ENCODE measurements around the gene FER1L5. TPM values are rescaled to one million over a fixed set of nuclear protein-coding genes. Genes with fewer than 3 reads are reported as not detected.

FER1L5 gene
- total RNA-seq (0.98 TPM), polyA plus RNA-seq (ENCODE audit: insufficient read depth in 1 of 8, insufficient read length in 8 of 8, low replicate concordance in 1 of 8) (1 to 10 TPM in 5 of 8 donors, under 1 TPM in 3; 0.17 to 3.9 (median 1.1) TPM)
- long read RNA-seq, donor 1 = 0 reads
- long read RNA-seq, donor 2 = 0 reads
- long read RNA-seq, donor 3 = 0 reads
- long read RNA-seq, donor 4 = 0 reads
- long read RNA-seq, donor 5 = 0 reads
- long read RNA-seq, donor 6, partial matches to known transcripts = 0 of 8 reads
- long read RNA-seq, donor 6, other reads (novel, unspliced or antisense) = 8 of 8 reads
- long read RNA-seq, donor 7 = 0 reads
- long read RNA-seq, donor 8 = 0 reads
- long read RNA-seq, donor 9 = 0 reads
- long read RNA-seq, donor 10 = 0 reads
- long read RNA-seq, donor 11 = 0 reads

DNA sequence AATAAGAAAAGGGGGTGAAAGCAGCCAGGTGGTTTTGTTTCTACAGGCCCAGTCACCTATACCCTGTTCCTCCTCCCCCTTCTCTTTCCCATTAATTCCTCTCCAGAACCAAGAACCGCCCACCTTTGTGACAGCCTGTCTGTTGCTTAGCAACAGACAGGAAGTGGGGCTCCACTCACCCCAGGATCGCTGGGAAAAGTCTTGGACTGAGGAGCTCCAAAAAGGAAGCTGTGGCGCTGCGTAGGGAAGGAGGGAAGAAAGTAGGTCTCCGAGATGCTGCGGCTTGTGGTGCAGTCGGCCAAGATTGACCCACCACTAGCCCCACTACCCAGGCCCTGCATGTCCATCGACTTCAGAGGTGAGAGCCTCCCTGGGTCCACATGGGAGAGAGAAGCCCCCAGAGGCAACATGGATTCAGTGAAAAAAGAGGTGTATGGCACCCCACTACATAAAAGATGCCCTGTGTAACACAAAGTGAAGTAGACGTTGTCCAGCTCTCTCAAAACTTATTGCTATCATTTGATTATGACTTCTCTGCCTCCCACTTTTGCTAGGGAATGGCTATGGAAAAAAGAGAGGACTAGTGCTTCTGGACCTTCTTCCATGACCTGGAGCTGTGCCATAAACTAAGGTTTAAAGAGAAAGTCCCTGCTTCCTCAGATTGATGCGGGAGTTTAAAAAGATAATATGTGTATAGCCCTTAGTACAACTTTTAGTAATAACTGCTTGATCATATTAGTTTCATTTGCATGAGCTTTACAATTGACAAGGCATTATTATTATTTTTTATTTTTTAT, at the start of gene FER1L5:
Gene FER1L5 (plus strand): TSS at position 201 of the 797 bp plus-strand sequence. CDS start 73 bp downstream, at position 274.
- Histone ChIP-seq H3K27ac (ENCODE audit: low read length) (peak within 1 kb of the TSS; percentile 60), H3K9me3 (replicated peaks; ENCODE audit: control insufficient read depth, low read depth, low read length) (no peaks in the 10 kb centered on the region), H3K27me3 (ENCODE audit: control insufficient read depth, insufficient read depth, low read length) (no peaks in the 10 kb centered on the region), H3K4me1 (ENCODE audit: control insufficient read depth, insufficient read depth, low read length) (peaks cover 8% of the 10 kb centered on the region), H3K4me3 (ENCODE audit: low read length) (peak within 1 kb of the TSS; percentile 29), H3K36me3 (ENCODE audit: control insufficient read depth, insufficient read depth, low read length) (no peaks in the 10 kb centered on the region)
- no CpG with 5 or more reads among the region's 10 CpGs for WGBS (ENCODE audit: insufficient coverage)
- peak; percentile 85 for DNase-seq

DNA sequence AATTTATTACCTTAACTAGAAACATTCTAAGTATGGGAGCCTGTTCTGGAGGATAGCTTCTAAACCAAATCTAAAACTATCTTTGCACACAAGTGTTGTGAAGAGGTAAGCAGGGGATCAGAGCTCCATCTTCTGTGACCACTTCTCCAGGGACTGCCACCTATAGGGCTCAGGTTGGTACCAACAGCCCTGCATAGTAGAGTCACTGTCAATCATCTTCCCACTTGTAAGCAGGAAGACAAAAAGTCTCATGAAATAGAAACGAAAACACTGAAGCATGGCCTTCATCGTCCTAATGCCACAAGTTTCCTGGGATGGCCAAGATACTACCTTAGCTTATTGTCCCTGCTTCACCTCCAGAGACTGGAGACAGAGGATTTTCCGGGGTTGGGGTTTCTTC, 48.3 kb upstream of the FER1L5 start:
- 100% methylated on average over 1 of the region's 3 CpGs for WGBS (ENCODE audit: insufficient coverage)

GRCh38 chr2:96594691-96595152, 47.8 kb upstream of the FER1L5 start:
- Histone ChIP-seq H3K27ac (ENCODE audit: low read length) (no peak overlapping the region), H3K4me1 (ENCODE audit: control insufficient read depth, insufficient read depth, low read length) (no peaks in the 10 kb centered on the region), H3K9me3 (replicated peaks; ENCODE audit: control insufficient read depth, low read depth, low read length) (no peaks in the 10 kb centered on the region), H3K27me3 (ENCODE audit: control insufficient read depth, insufficient read depth, low read length) (no peaks in the 10 kb centered on the region), H3K36me3 (ENCODE audit: control insufficient read depth, insufficient read depth, low read length) (peaks cover 68% of the 10 kb centered on the region), H3K4me3 (ENCODE audit: low read length) (no peak overlapping the region)
- WGBS (ENCODE audit: insufficient coverage) = 88% methylated on average over 5 of the region's 5 CpGs
- DNase-seq = no peak

More for the DNA sequence above, 48.3 kb upstream of the FER1L5 start:
- Histone ChIP-seq H3K9me3 (replicated peaks; ENCODE audit: control insufficient read depth, low read depth, low read length) (no peaks in the 10 kb centered on the region), H3K4me3 (ENCODE audit: low read length) (no peak overlapping the region), H3K4me1 (ENCODE audit: control insufficient read depth, insufficient read depth, low read length) (no peaks in the 10 kb centered on the region), H3K36me3 (ENCODE audit: control insufficient read depth, insufficient read depth, low read length) (peaks cover 68% of the 10 kb centered on the region), H3K27me3 (ENCODE audit: control insufficient read depth, insufficient read depth, low read length) (no peaks in the 10 kb centered on the region), H3K27ac (ENCODE audit: low read length) (no peak overlapping the region)
- DNase-seq = no peak

GRCh38 chr2:96596596-96596995, 46.0 kb upstream of the FER1L5 start:
- Histone ChIP-seq H3K36me3 (ENCODE audit: control insufficient read depth, insufficient read depth, low read length) (peaks cover 77% of the 10 kb centered on the region), H3K27me3 (ENCODE audit: control insufficient read depth, insufficient read depth, low read length) (no peaks in the 10 kb centered on the region), H3K27ac (ENCODE audit: low read length) (no peak overlapping the region), H3K4me1 (ENCODE audit: control insufficient read depth, insufficient read depth, low read length) (no peaks in the 10 kb centered on the region), H3K9me3 (replicated peaks; ENCODE audit: control insufficient read depth, low read depth, low read length) (no peaks in the 10 kb centered on the region), H3K4me3 (ENCODE audit: low read length) (no peak overlapping the region)
- DNase-seq = no peak

GRCh38 chr2:96599941-96600340, 42.6 kb upstream of the FER1L5 start:
- Histone ChIP-seq H3K4me1 (ENCODE audit: control insufficient read depth, insufficient read depth, low read length) (no peaks in the 10 kb centered on the region), H3K4me3 (ENCODE audit: low read length) (no peak overlapping the region), H3K9me3 (replicated peaks; ENCODE audit: control insufficient read depth, low read depth, low read length) (no peaks in the 10 kb centered on the region), H3K36me3 (ENCODE audit: control insufficient read depth, insufficient read depth, low read length) (peaks cover 74% of the 10 kb centered on the region), H3K27ac (ENCODE audit: low read length) (no peak overlapping the region), H3K27me3 (ENCODE audit: control insufficient read depth, insufficient read depth, low read length) (no peaks in the 10 kb centered on the region)
- no CpG with 5 or more reads among the region's 2 CpGs for WGBS (ENCODE audit: insufficient coverage)
- DNase-seq = no peak

DNA sequence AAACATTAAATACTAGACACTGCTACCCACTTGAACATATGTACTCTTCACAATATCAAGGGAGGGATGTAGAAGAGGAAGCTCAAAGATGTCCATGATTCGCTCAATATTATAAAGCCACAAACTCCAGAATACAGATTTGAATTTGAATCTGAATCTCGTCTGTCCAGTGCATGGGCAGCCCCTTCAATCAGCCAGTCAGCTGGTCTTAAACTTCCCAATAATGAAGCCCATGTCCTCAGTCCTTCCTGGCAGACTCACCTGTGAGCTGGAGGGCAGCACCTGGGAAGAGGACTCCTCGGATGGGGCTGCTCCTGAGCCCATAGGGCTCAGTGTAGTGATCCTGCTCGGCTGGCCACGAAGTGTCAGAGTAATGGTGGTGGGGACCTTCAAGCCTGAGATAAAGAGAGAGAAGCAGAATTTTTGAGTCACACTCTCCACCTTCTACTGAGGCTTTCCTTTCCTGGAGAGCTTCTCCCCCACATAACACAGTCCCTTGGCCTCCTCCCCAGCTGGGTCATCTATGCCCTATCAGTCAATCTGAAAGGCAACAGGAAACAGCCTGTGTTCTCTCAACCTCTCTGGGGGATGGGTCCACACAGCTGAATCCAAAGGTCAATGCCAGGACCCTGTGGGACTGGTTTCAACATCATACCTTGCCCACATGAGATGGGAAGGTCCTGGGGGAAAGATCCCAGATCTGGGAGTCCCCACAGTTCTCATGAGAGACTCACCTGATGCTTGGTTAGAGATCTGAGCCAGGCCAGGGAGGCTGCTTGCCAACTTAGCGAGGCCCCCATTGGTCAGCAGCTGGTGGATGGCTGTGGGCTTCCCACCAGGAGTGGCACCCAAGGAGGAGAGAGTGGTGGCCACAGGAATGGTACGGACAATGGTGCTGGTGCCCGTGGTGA, 40.9 kb upstream of the FER1L5 start:
- H3K4me1 ChIP-seq (ENCODE audit: control insufficient read depth, insufficient read depth, low read length) = no peaks in the 10 kb centered on the region
- H3K4me3 ChIP-seq (ENCODE audit: low read length) = no peak overlapping the region
- H3K9me3 ChIP-seq (replicated peaks; ENCODE audit: control insufficient read depth, low read depth, low read length) = no peaks in the 10 kb centered on the region
- WGBS (ENCODE audit: insufficient coverage) = 79% methylated on average over 5 of the region's 8 CpGs
- no peak for DNase-seq
- no peak overlapping the region for H3K27ac ChIP-seq (ENCODE audit: low read length)
- H3K36me3 ChIP-seq (ENCODE audit: control insufficient read depth, insufficient read depth, low read length) = peaks cover 75% of the 10 kb centered on the region
- H3K27me3 ChIP-seq (ENCODE audit: control insufficient read depth, insufficient read depth, low read length) = no peaks in the 10 kb centered on the region

DNA sequence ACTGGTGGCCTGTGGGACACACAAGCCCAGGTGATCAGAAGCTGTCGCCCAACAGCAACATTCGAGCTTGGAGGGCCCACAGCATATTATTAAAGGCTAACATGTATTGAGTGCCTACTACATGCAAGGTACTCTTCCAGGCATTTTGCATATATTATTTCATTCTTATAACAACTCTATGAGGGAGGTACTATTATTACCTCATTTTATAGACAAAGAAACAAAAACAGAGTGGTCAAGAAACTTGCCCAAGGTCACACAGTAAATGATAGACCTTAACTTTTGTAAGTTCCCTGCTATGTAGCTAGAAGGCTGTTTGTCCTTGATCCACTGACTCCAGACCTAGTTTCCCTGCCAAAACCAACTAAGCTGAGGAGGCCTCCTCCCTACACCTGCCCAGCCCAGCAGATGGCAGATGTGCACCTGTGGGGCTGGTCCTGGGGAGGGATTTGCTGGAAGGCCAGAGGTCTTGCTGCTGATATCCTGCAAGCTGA, 40.2 kb upstream of the FER1L5 start:
- H3K4me3 ChIP-seq (ENCODE audit: low read length) = no peak overlapping the region
- no peak for DNase-seq
- WGBS (ENCODE audit: insufficient coverage) = 100% methylated on average over 2 of the region's 2 CpGs
- peaks cover 77% of the 10 kb centered on the region for H3K36me3 ChIP-seq (ENCODE audit: control insufficient read depth, insufficient read depth, low read length)
- H3K27ac ChIP-seq (ENCODE audit: low read length) = no peak overlapping the region
- no peaks in the 10 kb centered on the region for H3K9me3 ChIP-seq (replicated peaks; ENCODE audit: control insufficient read depth, low read depth, low read length)
- no peaks in the 10 kb centered on the region for H3K27me3 ChIP-seq (ENCODE audit: control insufficient read depth, insufficient read depth, low read length)
- no peaks in the 10 kb centered on the region for H3K4me1 ChIP-seq (ENCODE audit: control insufficient read depth, insufficient read depth, low read length)

GRCh38 chr2:96604104-96604503, 38.5 kb upstream of the FER1L5 start:
- WGBS (ENCODE audit: insufficient coverage) = 92% methylated on average over 1 of the region's 2 CpGs
- no peaks in the 10 kb centered on the region for H3K9me3 ChIP-seq (replicated peaks; ENCODE audit: control insufficient read depth, low read depth, low read length)
- no peaks in the 10 kb centered on the region for H3K27me3 ChIP-seq (ENCODE audit: control insufficient read depth, insufficient read depth, low read length)
- no peak overlapping the region for H3K27ac ChIP-seq (ENCODE audit: low read length)
- peaks cover 83% of the 10 kb centered on the region for H3K36me3 ChIP-seq (ENCODE audit: control insufficient read depth, insufficient read depth, low read length)
- DNase-seq = no peak
- H3K4me3 ChIP-seq (ENCODE audit: low read length) = no peak overlapping the region
- H3K4me1 ChIP-seq (ENCODE audit: control insufficient read depth, insufficient read depth, low read length) = no peaks in the 10 kb centered on the region

DNA sequence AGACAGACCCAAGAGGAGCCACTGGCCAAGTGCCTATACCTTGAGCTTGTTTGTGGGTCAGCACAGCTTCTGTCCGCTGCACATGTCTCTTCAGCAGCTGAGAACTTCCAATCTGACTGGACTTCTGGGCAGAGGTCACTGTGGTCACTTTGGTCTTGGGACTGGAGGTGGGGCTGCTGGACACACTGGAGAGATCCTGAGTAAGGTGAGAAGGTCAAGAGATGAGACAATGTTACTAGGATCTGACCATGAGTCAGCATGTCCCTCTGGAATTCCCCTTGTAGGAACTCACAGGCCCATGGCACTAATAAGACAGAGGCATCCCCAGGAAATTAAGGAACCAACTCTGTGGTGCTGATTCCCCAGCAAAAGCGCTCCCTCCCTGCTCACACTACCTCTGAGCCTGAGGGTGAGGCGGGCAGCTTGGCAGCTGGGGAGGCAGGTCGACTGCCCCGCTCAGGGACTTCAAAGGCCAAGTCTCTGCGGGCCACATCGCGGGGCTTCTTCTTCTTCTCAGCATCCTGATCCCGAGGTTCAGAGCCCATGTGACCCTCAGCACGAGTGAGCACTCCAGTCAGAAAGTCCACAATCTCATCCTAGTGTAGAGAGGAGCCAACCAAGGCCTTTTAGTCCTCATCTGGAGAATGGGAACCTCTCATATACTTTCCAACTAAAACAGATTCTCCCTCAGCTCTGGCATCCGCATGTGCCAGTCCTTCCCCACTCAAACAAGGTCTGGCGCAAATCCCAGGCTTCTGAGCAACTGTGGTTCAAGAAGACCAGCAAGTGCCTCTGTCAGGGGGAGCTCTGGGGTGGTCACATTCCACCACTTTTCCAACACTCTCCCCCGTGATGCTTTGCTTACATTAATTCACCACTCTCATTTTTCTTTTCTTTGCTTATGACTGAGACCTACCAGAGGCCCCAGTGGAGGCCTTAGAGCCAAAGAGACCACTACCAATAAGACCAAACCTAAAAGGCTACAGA, 33.8 kb upstream of the FER1L5 start:
- DNase-seq = no peak
- H3K4me3 ChIP-seq (ENCODE audit: low read length) = no peak overlapping the region
- no peaks in the 10 kb centered on the region for H3K27me3 ChIP-seq (ENCODE audit: control insufficient read depth, insufficient read depth, low read length)
- H3K27ac ChIP-seq (ENCODE audit: low read length) = no peak overlapping the region
- WGBS (ENCODE audit: insufficient coverage) = 89% methylated on average over 12 of the region's 13 CpGs
- H3K4me1 ChIP-seq (ENCODE audit: control insufficient read depth, insufficient read depth, low read length) = no peaks in the 10 kb centered on the region
- no peaks in the 10 kb centered on the region for H3K9me3 ChIP-seq (replicated peaks; ENCODE audit: control insufficient read depth, low read depth, low read length)
- H3K36me3 ChIP-seq (ENCODE audit: control insufficient read depth, insufficient read depth, low read length) = peaks cover 93% of the 10 kb centered on the region
